HUES48 (cell line): ENCODE data around the gene SCN1B.
A peak's percentile ranks its signal among the peaks of the same experiment; 100 is the strongest.
"Not testable (repeated sequence)": the region's sequence is repeated elsewhere in the genome, so short reads cannot be mapped to it uniquely, and the experiment has no call there.

Experiments used
- H3K27ac ChIP-seq: one replicate; pipeline ENCODE4 v1.7.0; 2013; ENCODE audit warnings: low read depth, low read length, inconsistent platforms
- H3K27me3 ChIP-seq: 2 replicates; pipeline ENCODE4 v1.6.1; 2013; ENCODE audit warnings: mild to moderate bottlenecking, low read length; ENCODE audit not compliant: control insufficient read depth, insufficient read depth
- H3K36me3 ChIP-seq: 2 replicates; pipeline ENCODE4 v1.6.1; 2013; ENCODE audit warnings: low read length; ENCODE audit not compliant: control insufficient read depth, insufficient read depth
- H3K4me1 ChIP-seq: 2 replicates; pipeline ENCODE4 v1.6.1; 2013; ENCODE audit warnings: mild to moderate bottlenecking, low read length; ENCODE audit not compliant: control insufficient read depth, insufficient read depth
- H3K4me3 ChIP-seq: 2 replicates; pipeline ENCODE4 v1.5.1; 2013; ENCODE audit warnings: mild to moderate bottlenecking, low read depth, low read length
- H3K9ac ChIP-seq: 2 replicates; pipeline ENCODE4 v1.6.1; 2013; ENCODE audit warnings: mild to moderate bottlenecking, low read depth, low read length, moderate library complexity
- H3K9me3 ChIP-seq: 2 replicates; pipeline ENCODE4 v1.6.1; 2013; ENCODE audit warnings: low read length; ENCODE audit not compliant: control insufficient read depth, insufficient read depth

SCN1B gene

GRCh38 chr19:35030257-35031071 is at the start of gene SCN1B:
TSS of gene SCN1B (plus strand) at chr19:35030470. CDS start at chr19:35030821, 351 bp downstream.
- Histone ChIP-seq H3K9me3 (no peaks in the 10 kb centered on the region), H3K4me3 (peak within 1 kb of the TSS; percentile 60), H3K9ac (no peak within 1 kb of the TSS; the same call in 1 of the 2 replicates), H3K4me1 (peaks cover 2% of the 10 kb centered on the region), H3K27me3 (peaks cover 32% of the 10 kb centered on the region), H3K27ac (no peak within 1 kb of the TSS), H3K36me3 (peaks cover 33% of the 10 kb centered on the region)

GRCh38 chr19:34982275-34982674 is 48.0 kb upstream of the SCN1B start:
- Histone ChIP-seq H3K27me3 (no peaks in the 10 kb centered on the region), H3K9ac (no peak overlapping the region), H3K27ac (no peak overlapping the region), H3K4me1 (peaks cover 9% of the 10 kb centered on the region), H3K4me3 (no peak overlapping the region), H3K9me3 (no peaks in the 10 kb centered on the region), H3K36me3 (no peaks in the 10 kb centered on the region)

GRCh38 chr19:34983786-34984185 is 46.5 kb upstream of the SCN1B start:
- H3K36me3 ChIP-seq = no peaks in the 10 kb centered on the region
- no peak overlapping the region for H3K27ac ChIP-seq
- H3K4me1 ChIP-seq = peaks cover 9% of the 10 kb centered on the region
- no peak overlapping the region for H3K4me3 ChIP-seq
- H3K9ac ChIP-seq = no peak overlapping the region
- no peaks in the 10 kb centered on the region for H3K9me3 ChIP-seq
- no peaks in the 10 kb centered on the region for H3K27me3 ChIP-seq

- Histone ChIP-seq H3K27ac (no peak overlapping the region), H3K9ac (no peak overlapping the region), H3K27me3 (no peaks in the 10 kb centered on the region), H3K9me3 (no peaks in the 10 kb centered on the region), H3K4me3 (no peak overlapping the region), H3K36me3 (no peaks in the 10 kb centered on the region), H3K4me1 (peaks cover 9% of the 10 kb centered on the region)
Observed at GRCh38 chr19:34984287-34984686, 46.0 kb upstream of the SCN1B start.

- H3K9ac ChIP-seq = no peak overlapping the region
Observed at GRCh38 chr19:34985249-34986022, 44.8 kb upstream of the SCN1B start.

GRCh38 chr19:34988119-34988518 is 42.2 kb upstream of the SCN1B start:
- peaks cover 9% of the 10 kb centered on the region for H3K4me1 ChIP-seq
- H3K27me3 ChIP-seq = no peaks in the 10 kb centered on the region
- no peak overlapping the region for H3K4me3 ChIP-seq
- no peaks in the 10 kb centered on the region for H3K9me3 ChIP-seq
- H3K36me3 ChIP-seq = no peaks in the 10 kb centered on the region
- no peak overlapping the region for H3K9ac ChIP-seq
- no peak overlapping the region for H3K27ac ChIP-seq

More at GRCh38 chr19:34985249-34986022, 44.8 kb upstream of the SCN1B start:
- H3K4me1 ChIP-seq = peaks cover 9% of the 10 kb centered on the region
- H3K36me3 ChIP-seq = no peaks in the 10 kb centered on the region
- no peak overlapping the region for H3K4me3 ChIP-seq
- H3K9me3 ChIP-seq = no peaks in the 10 kb centered on the region
- peak overlapping the region; percentile 33 for H3K27ac ChIP-seq
- H3K27me3 ChIP-seq = no peaks in the 10 kb centered on the region

GRCh38 chr19:34989298-34989697 is 41.0 kb upstream of the SCN1B start:
- Histone ChIP-seq H3K27me3 (no peaks in the 10 kb centered on the region), H3K4me3 (no peak overlapping the region), H3K4me1 (peaks cover 9% of the 10 kb centered on the region), H3K9ac (no peak overlapping the region), H3K27ac (no peak overlapping the region), H3K9me3 (no peaks in the 10 kb centered on the region), H3K36me3 (no peaks in the 10 kb centered on the region)

GRCh38 chr19:34990578-34991192 is 39.6 kb upstream of the SCN1B start:
- no peaks in the 10 kb centered on the region for H3K27me3 ChIP-seq
- H3K36me3 ChIP-seq = no peaks in the 10 kb centered on the region
- no peak overlapping the region for H3K4me3 ChIP-seq
- H3K27ac ChIP-seq = no peak overlapping the region
- H3K9ac ChIP-seq = no peak overlapping the region
- H3K4me1 ChIP-seq = peaks cover 2% of the 10 kb centered on the region
- H3K9me3 ChIP-seq = no peaks in the 10 kb centered on the region

- no peak overlapping the region for H3K4me3 ChIP-seq
- H3K27me3 ChIP-seq = no peaks in the 10 kb centered on the region
- no peak overlapping the region for H3K27ac ChIP-seq
- no peaks in the 10 kb centered on the region for H3K36me3 ChIP-seq
- peaks cover under 1% of the 10 kb centered on the region; the same call in 1 of the 2 replicates for H3K4me1 ChIP-seq
- H3K9me3 ChIP-seq = no peaks in the 10 kb centered on the region
- H3K9ac ChIP-seq = no peak overlapping the region
Observed at GRCh38 chr19:34991542-34992333, 38.5 kb upstream of the SCN1B start.

- H3K4me3 ChIP-seq, H3K9me3 ChIP-seq, H3K9ac ChIP-seq, H3K36me3 ChIP-seq, H3K27me3 ChIP-seq, H3K27ac ChIP-seq, H3K4me1 ChIP-seq: not testable (repeated sequence)
Observed at GRCh38 chr19:34992582-34992981, 37.7 kb upstream of the SCN1B start.
